ENCODE data around the gene VPS26B.
"Not testable (repeated sequence)": the region's sequence is repeated elsewhere in the genome, so short reads cannot be mapped to it uniquely, and the experiment has no call there.

DNA sequence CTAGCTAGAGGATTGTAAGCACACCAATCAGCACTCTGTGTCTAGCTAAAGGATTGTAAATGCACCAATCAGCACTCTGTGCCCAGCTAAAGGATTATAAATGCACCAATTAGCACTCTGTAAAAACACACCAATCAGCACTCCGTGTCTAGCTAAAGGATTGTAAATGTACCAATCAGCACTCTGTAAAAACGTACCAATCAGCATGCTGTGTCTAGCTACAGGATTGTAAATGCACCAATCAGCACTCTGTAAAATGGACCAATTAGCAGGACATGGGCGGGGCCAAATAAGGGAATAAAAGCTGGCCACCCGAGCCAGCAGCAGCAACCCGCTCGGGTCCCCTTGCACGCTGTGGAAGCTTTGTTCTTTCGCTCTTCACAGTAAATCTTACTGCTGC is 36.4 kb upstream of the VPS26B start:
- not testable (repeated sequence) for TF ChIP-seq ZNF274 (IDR thresholded peaks at IDR 0.05; ENCODE audit: low read depth, low read length); SUZ12 (IDR thresholded peaks at IDR 0.05; ENCODE audit: extremely low read depth, insufficient read depth, insufficient read length); YY1 (IDR thresholded peaks at IDR 0.05; ENCODE audit: insufficient read depth, insufficient read length)

Data from NT2/D1 (cell line).